Measurements from ENCODE around the gene CENPT. TPM values are rescaled to one million over a fixed set of nuclear protein-coding genes. Genes with fewer than 3 reads are reported as not detected.

Gene CENPT
- total and polyA plus RNA-seq, 11 donors, result 14.4 to 31.2 (median 21.8) TPM

DNA sequence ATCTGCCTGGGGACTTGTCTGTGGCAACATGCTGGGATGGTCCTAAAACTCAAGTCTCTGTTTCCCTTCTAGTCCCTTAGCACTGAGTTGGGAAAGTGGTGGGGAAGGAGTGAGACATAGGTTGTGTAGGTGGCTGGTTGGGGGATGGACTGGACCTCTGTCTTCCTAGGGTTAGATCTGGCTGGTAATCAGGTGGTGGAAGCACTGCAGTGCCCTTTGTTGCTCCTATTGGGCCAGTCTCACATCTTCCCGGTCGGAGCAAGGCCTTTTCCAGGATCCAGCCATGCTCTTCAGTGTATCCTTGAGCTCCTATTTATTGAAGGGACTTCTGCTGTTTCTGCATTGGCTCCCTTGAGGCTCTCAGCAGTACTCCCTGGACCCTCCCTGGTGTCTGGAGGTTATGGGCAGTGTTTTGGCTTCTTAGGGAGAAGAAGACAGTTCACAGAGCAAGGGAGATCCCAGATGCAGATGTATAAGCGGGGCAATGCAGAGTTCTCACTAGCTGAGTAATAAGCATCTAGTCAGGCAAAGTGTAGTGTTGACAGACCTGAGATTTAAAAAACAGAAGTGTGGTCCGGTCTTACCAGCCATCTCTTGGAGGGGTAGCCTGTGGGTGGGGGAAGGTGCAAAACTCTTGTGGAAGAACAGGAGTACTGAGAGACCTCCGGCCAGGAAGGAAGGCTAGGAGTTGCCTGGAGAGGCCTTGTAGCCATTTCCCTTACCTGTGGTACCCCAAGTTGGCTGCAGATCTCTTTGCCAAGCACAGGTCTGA is 2.0 kb downstream of the CENPT start:
- 59 to 70% (median 65%) methylated on average over 5 of the region's 5 CpGs for WGBS, 4 donors
- no peaks in the 10 kb centered on the region for H3K27me3 ChIP-seq
- ATAC-seq, result no peak

DNA sequence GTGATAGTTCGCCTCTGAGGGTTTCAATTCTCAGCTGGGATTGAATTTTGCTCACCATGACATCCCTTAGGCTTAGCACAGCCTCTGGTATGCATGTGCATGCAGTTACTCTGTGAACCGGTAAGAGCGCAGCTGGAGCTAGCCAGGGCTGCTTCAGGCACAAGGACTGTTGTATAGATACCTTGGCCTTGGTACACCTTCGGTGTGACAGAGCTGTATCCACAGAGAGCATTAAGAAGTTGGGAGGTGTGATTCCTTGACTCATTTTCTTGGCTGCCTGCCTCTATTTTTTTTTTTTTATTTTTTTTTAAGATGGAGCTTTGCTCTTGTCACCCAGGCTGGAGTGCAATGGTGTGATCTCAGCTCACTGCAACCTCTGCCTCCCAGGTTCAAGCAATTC is 3.0 kb downstream of the CENPT start:
- Histone ChIP-seq H3K27ac (peak overlapping the region in 8 of 12 donors; percentile 15 to 100 (median 98)), H3K36me3 (peaks cover 0 to 5% (median 0%) of the 10 kb centered on the region in 9 donors), H3K4me1 (peaks cover 24 to 69% (median 51%) of the 10 kb centered on the region in 12 donors), H3K9me3 (no peaks in the 10 kb centered on the region), H3K4me3 (peak overlapping the region in 5 of 12 donors; percentile 0 to 94 (median 68)), H3K27me3 (no peaks in the 10 kb centered on the region)
- no peak for DNase-seq
- no peak for TF ChIP-seq POLR2A (IDR thresholded peaks at IDR 0.05)
- TF ChIP-seq, protein P1, sequence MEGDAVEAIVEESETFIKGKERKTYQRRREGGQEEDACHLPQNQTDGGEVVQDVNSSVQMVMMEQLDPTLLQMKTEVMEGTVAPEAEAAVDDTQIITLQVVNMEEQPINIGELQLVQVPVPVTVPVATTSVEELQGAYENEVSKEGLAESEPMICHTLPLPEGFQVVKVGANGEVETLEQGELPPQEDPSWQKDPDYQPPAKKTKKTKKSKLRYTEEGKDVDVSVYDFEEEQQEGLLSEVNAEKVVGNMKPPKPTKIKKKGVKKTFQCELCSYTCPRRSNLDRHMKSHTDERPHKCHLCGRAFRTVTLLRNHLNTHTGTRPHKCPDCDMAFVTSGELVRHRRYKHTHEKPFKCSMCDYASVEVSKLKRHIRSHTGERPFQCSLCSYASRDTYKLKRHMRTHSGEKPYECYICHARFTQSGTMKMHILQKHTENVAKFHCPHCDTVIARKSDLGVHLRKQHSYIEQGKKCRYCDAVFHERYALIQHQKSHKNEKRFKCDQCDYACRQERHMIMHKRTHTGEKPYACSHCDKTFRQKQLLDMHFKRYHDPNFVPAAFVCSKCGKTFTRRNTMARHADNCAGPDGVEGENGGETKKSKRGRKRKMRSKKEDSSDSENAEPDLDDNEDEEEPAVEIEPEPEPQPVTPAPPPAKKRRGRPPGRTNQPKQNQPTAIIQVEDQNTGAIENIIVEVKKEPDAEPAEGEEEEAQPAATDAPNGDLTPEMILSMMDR (IDR thresholded peaks at IDR 0.05), result no peak
- 54 to 81% (median 61%) methylated on average over 4 of the region's 4 CpGs for WGBS, 4 donors
- no peak for ATAC-seq
- intact Hi-C loops (cut with DNase I), result no loop called here

More for the DNA sequence above, 2.0 kb downstream of the CENPT start:
- TF ChIP-seq, protein P1 (IDR thresholded peaks at IDR 0.05), result no peak
- no peak for TF ChIP-seq POLR2A (IDR thresholded peaks at IDR 0.05)
- peaks cover 24 to 69% (median 51%) of the 10 kb centered on the region in 12 donors for H3K4me1 ChIP-seq
- H3K4me3 ChIP-seq, result peak overlapping the region in 11 of 12 donors; percentile 76 to 100 (median 98)
- H3K36me3 ChIP-seq, result peaks cover 0 to 11% (median 0%) of the 10 kb centered on the region in 9 donors
- intact Hi-C loops (cut with DNase I), result loop anchor here in 1 of 10 donors (2.0 to 5.0 kb wide), 2 partner anchors 17 to 38 kb away; partner anchors contain the start of genes RANBP10 and TSNAXIP1
- peak overlapping the region; percentile 88 to 100 (median 96) for H3K27ac ChIP-seq
- no peak for DNase-seq
- H3K9me3 ChIP-seq, result no peaks in the 10 kb centered on the region

DNA sequence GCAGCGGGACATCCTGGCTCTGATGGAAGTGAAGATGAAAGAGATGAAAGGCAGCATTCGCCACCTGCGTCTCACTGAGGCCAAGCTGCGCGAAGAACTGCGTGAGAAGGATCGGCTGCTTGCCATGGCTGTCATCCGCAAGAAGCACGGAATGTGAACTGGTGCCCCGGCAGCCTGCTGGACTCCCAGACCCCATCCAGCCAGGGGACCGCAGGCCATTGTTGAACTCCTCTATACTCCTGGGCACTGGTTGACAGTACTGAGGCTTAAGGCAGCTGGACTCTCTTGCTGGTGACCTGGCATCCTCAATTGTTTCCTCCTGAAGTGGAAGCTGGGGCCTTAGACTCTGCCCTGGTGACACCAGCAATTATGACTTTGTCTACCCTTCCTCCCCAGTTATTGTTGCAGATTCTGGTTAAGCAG is 4.1 kb downstream of the CENPT start:
- Histone ChIP-seq H3K27ac (peak overlapping the region; percentile 95 to 100 (median 98)), H3K9me3 (no peaks in the 10 kb centered on the region), H3K4me1 (peaks cover 21 to 58% (median 41%) of the 10 kb centered on the region in 12 donors), H3K4me3 (peak overlapping the region; percentile 66 to 99 (median 76)), H3K36me3 (peaks cover 0 to 4% (median 0%) of the 10 kb centered on the region in 9 donors), H3K27me3 (no peaks in the 10 kb centered on the region)
- intact Hi-C loops (cut with DNase I), result no loop called here
- DNase-seq (no peak), ATAC-seq (no peak)
- WGBS, 4 donors, result 4 to 9% (median 6%) methylated on average over 10 to 11 of the region's 11 CpGs
- TF ChIP-seq POLR2A (IDR thresholded peaks at IDR 0.05), result no peak
- TF ChIP-seq, protein P1 (IDR thresholded peaks at IDR 0.05), result peak in 1 of 12 donors; percentile 3
